ENCODE results near the gene TBRG1. TPM values are rescaled to one million over a fixed set of nuclear protein-coding genes. Genes with fewer than 3 reads are reported as not detected.

Gene TBRG1
- total RNA-seq, 1 donor from 2014 or later = 45.4 TPM

DNA sequence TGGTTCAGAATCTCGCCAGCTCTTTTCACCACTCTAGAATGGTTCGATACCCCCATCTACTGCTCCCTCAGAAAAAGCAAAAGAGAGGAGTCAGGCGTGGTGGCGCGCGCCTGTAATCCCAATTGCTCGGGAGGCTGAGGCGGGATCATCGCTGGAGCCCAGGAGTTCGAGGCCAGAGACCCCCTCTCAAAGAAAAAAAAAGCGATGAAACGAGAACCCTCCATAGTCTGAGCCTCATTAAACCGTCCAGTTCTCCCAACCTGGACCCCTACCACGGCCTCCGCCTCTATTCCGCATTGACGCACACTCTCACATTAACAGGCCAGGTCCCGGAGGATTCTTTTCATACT, 51.5 kb downstream of the TBRG1 start:
- DNase-seq (ENCODE audit: low read depth) = no peak
- Histone ChIP-seq H3K27me3 (ENCODE audit: control insufficient read depth, insufficient read depth, low read length) (no peaks in the 10 kb centered on the region), H3K36me3 (ENCODE audit: control insufficient read depth, insufficient read depth, low read length) (no peaks in the 10 kb centered on the region), H3K4me3 (ENCODE audit: low read depth, low read length) (peak overlapping the region; percentile 87)
- TF ChIP-seq CTCF (IDR thresholded peaks at IDR 0.05; ENCODE audit: insufficient read depth, low read length, poor library complexity, severe bottlenecking) = no peak

- no peak for DNase-seq (ENCODE audit: low read depth)
- TF ChIP-seq CTCF (IDR thresholded peaks at IDR 0.05; ENCODE audit: insufficient read depth, low read length, poor library complexity, severe bottlenecking) = no peak
- Histone ChIP-seq H3K4me3 (ENCODE audit: low read depth, low read length) (peak overlapping the region; percentile 87), H3K36me3 (ENCODE audit: control insufficient read depth, insufficient read depth, low read length) (no peaks in the 10 kb centered on the region), H3K27me3 (ENCODE audit: control insufficient read depth, insufficient read depth, low read length) (no peaks in the 10 kb centered on the region)
Observed at GRCh38 chr11:124674571-124674970, 51.9 kb downstream of the TBRG1 start.

- no peaks in the 10 kb centered on the region for H3K27me3 ChIP-seq (ENCODE audit: control insufficient read depth, insufficient read depth, low read length)
- no peak for DNase-seq (ENCODE audit: low read depth)
- no peak overlapping the region for H3K4me3 ChIP-seq (ENCODE audit: low read depth, low read length)
- no peak for TF ChIP-seq CTCF (IDR thresholded peaks at IDR 0.05; ENCODE audit: insufficient read depth, low read length, poor library complexity, severe bottlenecking)
- H3K36me3 ChIP-seq (ENCODE audit: control insufficient read depth, insufficient read depth, low read length) = no peaks in the 10 kb centered on the region
Observed at GRCh38 chr11:124676386-124676785, 53.7 kb downstream of the TBRG1 start.

DNA sequence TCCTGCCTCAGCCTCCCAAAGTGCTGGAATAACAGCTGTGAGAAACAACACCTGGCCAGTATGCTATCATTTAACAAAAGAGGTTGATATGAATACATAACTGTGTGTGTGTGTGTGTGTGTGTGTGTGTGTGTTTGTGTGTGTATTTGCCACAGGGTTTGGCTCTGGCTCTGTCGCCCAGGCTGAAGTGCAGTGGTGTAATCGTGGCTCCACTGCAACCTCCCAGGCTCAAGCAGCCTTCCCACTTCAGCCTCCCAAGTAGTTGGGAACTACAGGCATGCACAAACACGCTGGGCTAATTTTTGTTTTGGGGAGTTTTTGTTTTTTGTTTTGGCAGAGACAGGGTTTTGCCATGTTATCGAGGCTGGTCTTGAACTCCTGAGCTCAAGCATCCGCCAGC, 55.8 kb downstream of the TBRG1 start:
- no peak for DNase-seq (ENCODE audit: low read depth)
- H3K27me3 ChIP-seq (ENCODE audit: control insufficient read depth, insufficient read depth, low read length) = no peaks in the 10 kb centered on the region
- no peak overlapping the region for H3K4me3 ChIP-seq (ENCODE audit: low read depth, low read length)
- TF ChIP-seq CTCF (IDR thresholded peaks at IDR 0.05; ENCODE audit: insufficient read depth, low read length, poor library complexity, severe bottlenecking) = no peak
- no peaks in the 10 kb centered on the region for H3K36me3 ChIP-seq (ENCODE audit: control insufficient read depth, insufficient read depth, low read length)

DNA sequence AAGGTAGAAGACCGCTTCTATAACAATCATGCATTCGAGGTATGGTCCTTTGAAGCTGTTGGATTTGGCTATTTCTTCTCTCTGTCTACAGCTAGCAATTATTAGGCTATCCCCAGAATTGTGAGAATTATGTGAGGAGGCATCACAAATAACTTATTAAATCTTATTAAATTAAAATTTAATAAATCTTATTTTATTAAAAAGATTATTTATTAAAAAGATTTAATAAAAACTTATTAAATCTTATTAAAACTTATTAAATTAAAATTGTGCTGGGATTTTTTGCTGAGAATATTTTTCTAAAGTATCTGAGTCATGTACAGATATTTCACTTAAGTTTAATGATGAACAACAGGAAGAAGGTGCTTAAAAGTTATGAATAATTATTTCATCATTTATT, 58.8 kb downstream of the TBRG1 start:
- DNase-seq (ENCODE audit: low read depth) = no peak
- H3K27me3 ChIP-seq (ENCODE audit: control insufficient read depth, insufficient read depth, low read length) = no peaks in the 10 kb centered on the region
- TF ChIP-seq CTCF (IDR thresholded peaks at IDR 0.05; ENCODE audit: insufficient read depth, low read length, poor library complexity, severe bottlenecking) = no peak
- no peak overlapping the region for H3K4me3 ChIP-seq (ENCODE audit: low read depth, low read length)
- no peaks in the 10 kb centered on the region for H3K36me3 ChIP-seq (ENCODE audit: control insufficient read depth, insufficient read depth, low read length)

- Histone ChIP-seq H3K27me3 (ENCODE audit: control insufficient read depth, insufficient read depth, low read length) (no peaks in the 10 kb centered on the region), H3K36me3 (ENCODE audit: control insufficient read depth, insufficient read depth, low read length) (no peaks in the 10 kb centered on the region), H3K4me3 (ENCODE audit: low read depth, low read length) (no peak overlapping the region)
- no peak for TF ChIP-seq CTCF (IDR thresholded peaks at IDR 0.05; ENCODE audit: insufficient read depth, low read length, poor library complexity, severe bottlenecking)
- no peak for DNase-seq (ENCODE audit: low read depth)
Observed at GRCh38 chr11:124682443-124682842, 59.8 kb downstream of the TBRG1 start.

Data from kidney epithelial cell (primary cell).